DND-41 (cell line): ENCODE data around the gene PRKAR2B.

Experiments used
- ATAC-seq: fragments of 200-7000 bp; cut with Tn5 transposase; 3 replicates; pipeline ENCODE4 v1.9.1; 2021; ENCODE audit warnings: low read depth; ENCODE audit not compliant: insufficient read depth
- DNase-seq: peaks from one replicate; pipeline ENCODE4 v3.0.0-alpha.2; 2020
- H2AFZ ChIP-seq: 2 replicates; pipeline ENCODE4 v1.6.0; 2012; ENCODE audit warnings: low read depth, low read length
- H3K27ac ChIP-seq: 2 replicates; pipeline ENCODE4 v1.5.1; 2012; ENCODE audit warnings: low read length, inconsistent platforms
- H3K27me3 ChIP-seq: fragments of 200-600 bp; sonication (generic); 2 replicates; pipeline ENCODE4 v1.6.0; 2012; ENCODE audit warnings: low read length, mild to moderate bottlenecking, inconsistent platforms; ENCODE audit not compliant: insufficient read depth, poor library complexity
- H3K36me3 ChIP-seq: 2 replicates; pipeline ENCODE4 v1.5.1; 2012; ENCODE audit warnings: low read length, inconsistent platforms; ENCODE audit not compliant: insufficient read depth
- H3K4me1 ChIP-seq: 2 replicates; pipeline ENCODE4 v1.5.1; 2012; ENCODE audit warnings: mild to moderate bottlenecking, low read length; ENCODE audit not compliant: insufficient read depth
- H3K4me2 ChIP-seq: 2 replicates; pipeline ENCODE4 v1.6.0; 2012; ENCODE audit warnings: mild to moderate bottlenecking, moderate library complexity, low read length, inconsistent platforms; ENCODE audit not compliant: insufficient read depth
- H3K4me3 ChIP-seq, 2 experiments: fragments of 200-600 bp in 1 of 2; shearing (Covaris generic) in 1 of 2; 2 replicates each; pipeline ENCODE4 v1.5.1; 2012 to 2016; ENCODE audit warnings: inconsistent platforms in 2 of 2, low read length in 2 of 2, mild to moderate bottlenecking in 2 of 2, low read depth in 1 of 2, moderate library complexity in 1 of 2
- H3K79me2 ChIP-seq: 2 replicates; pipeline ENCODE4 v1.6.0; 2012; ENCODE audit warnings: low read length, inconsistent platforms; ENCODE audit not compliant: insufficient read depth
- H3K9ac ChIP-seq: 2 replicates; pipeline ENCODE4 v1.6.0; 2012; ENCODE audit warnings: low read depth, mild to moderate bottlenecking, inconsistent platforms, low read length, moderate library complexity
- H3K9me3 ChIP-seq: 2 replicates; pipeline ENCODE4 v1.5.1; 2012; ENCODE audit warnings: low read length, moderate library complexity, mild to moderate bottlenecking, inconsistent platforms; ENCODE audit not compliant: insufficient read depth, severe bottlenecking
- H4K20me1 ChIP-seq: 2 replicates; pipeline ENCODE4 v1.6.0; 2012; ENCODE audit warnings: low read length; ENCODE audit not compliant: insufficient read depth
- EZH2 ChIP-seq: IDR thresholded peaks from 3 replicates; pipeline ENCODE4 v1.6.1; 2012; ENCODE audit warnings: borderline replicate concordance, low read depth, mild to moderate bottlenecking, moderate library complexity, low read length, inconsistent platforms; ENCODE audit not compliant: severe bottlenecking
- TF ChIP-seq, protein P1 (sequence below): IDR thresholded peaks from 2 replicates; pipeline ENCODE4 v1.5.1; 2012; ENCODE audit warnings: borderline replicate concordance, low read length, moderate library complexity, mild to moderate bottlenecking; ENCODE audit not compliant: poor library complexity, severe bottlenecking; ENCODE audit errors: extremely low read depth

Gene PRKAR2B

DNA sequence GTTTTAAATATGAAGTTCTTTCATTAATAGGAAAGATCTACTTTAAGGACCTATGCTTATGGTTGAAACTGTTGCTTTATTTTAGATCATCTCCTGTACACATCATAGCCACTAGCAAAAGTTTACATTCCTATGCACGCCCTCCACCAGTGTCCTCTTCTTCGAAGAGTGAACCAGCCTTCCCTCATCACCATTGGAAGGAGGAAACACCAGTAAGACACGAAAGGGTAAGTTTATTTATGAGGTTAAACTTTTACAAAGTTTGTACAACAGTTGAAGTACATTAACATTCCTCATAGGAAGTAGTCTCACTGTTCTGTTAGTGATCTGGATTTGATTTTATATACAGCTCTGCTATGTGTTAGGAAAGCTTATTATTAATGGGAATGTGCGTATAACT lies 141.2 kb downstream of the PRKAR2B start:
- TF ChIP-seq, protein P1, sequence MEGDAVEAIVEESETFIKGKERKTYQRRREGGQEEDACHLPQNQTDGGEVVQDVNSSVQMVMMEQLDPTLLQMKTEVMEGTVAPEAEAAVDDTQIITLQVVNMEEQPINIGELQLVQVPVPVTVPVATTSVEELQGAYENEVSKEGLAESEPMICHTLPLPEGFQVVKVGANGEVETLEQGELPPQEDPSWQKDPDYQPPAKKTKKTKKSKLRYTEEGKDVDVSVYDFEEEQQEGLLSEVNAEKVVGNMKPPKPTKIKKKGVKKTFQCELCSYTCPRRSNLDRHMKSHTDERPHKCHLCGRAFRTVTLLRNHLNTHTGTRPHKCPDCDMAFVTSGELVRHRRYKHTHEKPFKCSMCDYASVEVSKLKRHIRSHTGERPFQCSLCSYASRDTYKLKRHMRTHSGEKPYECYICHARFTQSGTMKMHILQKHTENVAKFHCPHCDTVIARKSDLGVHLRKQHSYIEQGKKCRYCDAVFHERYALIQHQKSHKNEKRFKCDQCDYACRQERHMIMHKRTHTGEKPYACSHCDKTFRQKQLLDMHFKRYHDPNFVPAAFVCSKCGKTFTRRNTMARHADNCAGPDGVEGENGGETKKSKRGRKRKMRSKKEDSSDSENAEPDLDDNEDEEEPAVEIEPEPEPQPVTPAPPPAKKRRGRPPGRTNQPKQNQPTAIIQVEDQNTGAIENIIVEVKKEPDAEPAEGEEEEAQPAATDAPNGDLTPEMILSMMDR, result no peak
- TF ChIP-seq EZH2, result no peak
- Histone ChIP-seq H3K4me1 (no peaks in the 10 kb centered on the region), H3K9ac (no peak overlapping the region), H4K20me1 (peaks cover 2% of the 10 kb centered on the region; the same call in 1 of the 2 replicates), H2AFZ (no peak overlapping the region), H3K27me3 (no peaks in the 10 kb centered on the region), H3K9me3 (no peaks in the 10 kb centered on the region), H3K27ac (no peak overlapping the region), H3K36me3 (peaks cover 87% of the 10 kb centered on the region), H3K4me2 (no peak overlapping the region), H3K4me3 (no peak overlapping the region), H3K79me2 (peaks cover 4% of the 10 kb centered on the region; the same call in 1 of the 2 replicates)
- no peak for ATAC-seq
- no peak for DNase-seq

DNA sequence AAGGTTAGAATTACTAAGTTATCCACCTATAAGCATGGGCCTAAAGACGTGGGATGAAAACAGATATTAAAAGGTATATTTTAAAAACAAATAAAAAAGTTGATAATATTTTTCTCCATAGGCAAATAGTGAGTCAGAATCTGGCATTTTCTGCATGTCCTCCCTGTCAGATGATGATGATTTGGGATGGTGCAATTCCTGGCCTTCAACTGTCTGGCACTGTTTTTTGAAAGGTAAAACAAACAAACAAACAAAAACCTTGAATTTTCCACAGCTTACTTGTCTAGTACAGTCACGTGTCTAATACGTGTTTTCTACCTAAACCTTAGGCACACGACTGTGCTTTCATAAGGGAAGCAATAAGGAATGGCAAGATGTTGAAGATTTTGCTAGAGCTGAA lies 141.7 kb downstream of the PRKAR2B start:
- Histone ChIP-seq H3K27me3 (no peaks in the 10 kb centered on the region), H3K79me2 (peaks cover 2% of the 10 kb centered on the region; the same call in 1 of the 2 replicates), H3K9me3 (no peaks in the 10 kb centered on the region), H3K27ac (no peak overlapping the region), H3K9ac (no peak overlapping the region), H4K20me1 (peaks cover 2% of the 10 kb centered on the region; the same call in 1 of the 2 replicates), H2AFZ (no peak overlapping the region), H3K36me3 (peaks cover 88% of the 10 kb centered on the region), H3K4me3 (no peak overlapping the region), H3K4me2 (no peak overlapping the region), H3K4me1 (no peaks in the 10 kb centered on the region)
- no peak for ATAC-seq
- TF ChIP-seq EZH2, result no peak
- TF ChIP-seq, protein P1, result no peak
- DNase-seq, result no peak

DNA sequence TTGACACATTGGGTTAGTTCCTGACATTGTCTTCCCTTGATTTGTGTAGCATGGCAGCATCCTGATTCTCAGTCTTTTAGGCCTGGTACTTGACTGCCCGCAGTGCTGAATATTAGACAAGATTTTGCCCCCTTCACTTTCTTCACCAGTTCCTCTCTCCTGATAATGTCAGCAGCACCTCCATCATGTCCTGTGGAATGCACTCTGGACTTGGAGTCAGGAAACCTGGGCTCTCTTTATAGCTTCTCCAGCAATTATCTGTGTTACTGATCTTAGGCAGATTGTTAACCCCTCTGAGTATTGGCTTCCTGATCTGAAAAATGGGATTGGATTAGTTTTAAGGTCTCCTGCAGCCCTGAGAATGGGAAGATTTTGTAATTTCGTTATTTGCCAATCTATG lies 143.3 kb downstream of the PRKAR2B start:
- Histone ChIP-seq H3K27me3 (no peaks in the 10 kb centered on the region), H2AFZ (no peak overlapping the region), H3K9ac (no peak overlapping the region), H3K9me3 (no peaks in the 10 kb centered on the region), H4K20me1 (peaks cover 2% of the 10 kb centered on the region; the same call in 1 of the 2 replicates), H3K27ac (no peak overlapping the region), H3K79me2 (peaks cover 2% of the 10 kb centered on the region; the same call in 1 of the 2 replicates), H3K4me1 (no peaks in the 10 kb centered on the region), H3K4me2 (no peak overlapping the region), H3K4me3 (no peak overlapping the region), H3K36me3 (peaks cover 90% of the 10 kb centered on the region)
- no peak for TF ChIP-seq EZH2
- TF ChIP-seq, protein P1, result no peak
- ATAC-seq (no peak), DNase-seq (no peak)

DNA sequence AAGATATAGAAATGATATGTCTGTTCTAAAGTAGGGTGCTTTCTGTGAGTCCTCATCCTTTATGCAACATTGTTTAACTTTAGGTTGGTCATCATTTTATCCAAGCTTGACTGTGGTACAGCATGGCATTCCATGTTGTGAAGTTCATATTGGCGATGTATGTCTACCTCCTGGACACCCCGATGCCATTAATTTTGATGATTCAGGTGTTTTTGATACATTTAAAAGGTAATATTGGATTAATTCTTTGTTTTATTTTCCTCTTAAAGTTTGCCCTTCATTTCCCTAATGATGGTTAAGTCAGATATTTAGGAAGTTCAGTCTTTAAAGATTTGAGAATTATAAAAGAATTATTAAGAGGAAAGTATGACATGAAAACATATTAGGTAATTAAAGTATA lies 145.6 kb downstream of the PRKAR2B start:
- ATAC-seq (no peak), DNase-seq (no peak)
- peaks cover 2% of the 10 kb centered on the region; the same call in 1 of the 2 replicates for H4K20me1 ChIP-seq
- no peak overlapping the region for H3K9ac ChIP-seq
- H2AFZ ChIP-seq, result no peak overlapping the region
- no peak overlapping the region for H3K27ac ChIP-seq
- no peaks in the 10 kb centered on the region for H3K79me2 ChIP-seq
- H3K4me1 ChIP-seq, result no peaks in the 10 kb centered on the region
- H3K36me3 ChIP-seq, result peaks cover 82% of the 10 kb centered on the region
- no peak overlapping the region for H3K4me2 ChIP-seq
- no peak overlapping the region for H3K4me3 ChIP-seq
- no peaks in the 10 kb centered on the region for H3K9me3 ChIP-seq
- no peaks in the 10 kb centered on the region for H3K27me3 ChIP-seq
- TF ChIP-seq EZH2, result no peak
- TF ChIP-seq, protein P1, result no peak
